Gastroesophageal sphincter (tissue), 3 donors: Measurements from ENCODE around the gene SYT7.

Experiments used
- CTCF ChIP-seq, 4 experiments: fragments of 200-600 bp in 2 of 4; fragments of 450-650 bp in 2 of 4; sonication (generic) in 1 of 4; IDR thresholded peaks; one replicate each; pipeline ENCODE4 v1.5.1; 2017 to 2019; ENCODE audit warnings: antibody characterized with exemption in 4 of 4, mild to moderate bottlenecking in 2 of 4, moderate library complexity in 2 of 4
- EP300 ChIP-seq: sonication (generic); formaldehyde crosslinking; IDR thresholded peaks from one replicate; pipeline ENCODE4 v1.6.1; 2017; ENCODE audit warnings: antibody characterized with exemption, mild to moderate bottlenecking
- POLR2A ChIP-seq, 2 donors: fragments of 450-650 bp; IDR thresholded peaks; one replicate each; pipeline ENCODE4 v1.6.1; 2017; ENCODE audit warnings: antibody characterized with exemption in 2 of 2, mild to moderate bottlenecking in 2 of 2, moderate library complexity in 1 of 2

- no peak for TF ChIP-seq CTCF (IDR thresholded peaks at IDR 0.05)
- no peak for TF ChIP-seq POLR2A (IDR thresholded peaks at IDR 0.05)
- TF ChIP-seq EP300: no peak
Observed at GRCh38 chr11:61599968-61600710, 19.3 kb upstream of the SYT7 start.
